ENCODE data around the gene RNF113B. TPM values are rescaled to one million over a fixed set of nuclear protein-coding genes. Genes with fewer than 3 reads are reported as not detected.

Gene RNF113B
- total and polyA plus RNA-seq, 2 of the 13 experiments (the other 11 are each of a cell fraction or from before 2014, with no cell fraction given): not detected

- no peak for TF ChIP-seq RELA (CRISPR knock-in tag; IDR thresholded peaks at IDR 0.05)
- no peak for TF ChIP-seq MED8 (CRISPR knock-in tag; IDR thresholded peaks at IDR 0.05; ENCODE audit: insufficient replicate concordance)
- TF ChIP-seq NONO (IDR thresholded peaks at IDR 0.05): no peak
- TF ChIP-seq NONO (CRISPR knock-in tag; conservative IDR thresholded peaks at IDR 0.05): 0 out of 2 replicates have a peak, but pooled peaks have one; percentile 27
- TF ChIP-seq, protein P1, sequence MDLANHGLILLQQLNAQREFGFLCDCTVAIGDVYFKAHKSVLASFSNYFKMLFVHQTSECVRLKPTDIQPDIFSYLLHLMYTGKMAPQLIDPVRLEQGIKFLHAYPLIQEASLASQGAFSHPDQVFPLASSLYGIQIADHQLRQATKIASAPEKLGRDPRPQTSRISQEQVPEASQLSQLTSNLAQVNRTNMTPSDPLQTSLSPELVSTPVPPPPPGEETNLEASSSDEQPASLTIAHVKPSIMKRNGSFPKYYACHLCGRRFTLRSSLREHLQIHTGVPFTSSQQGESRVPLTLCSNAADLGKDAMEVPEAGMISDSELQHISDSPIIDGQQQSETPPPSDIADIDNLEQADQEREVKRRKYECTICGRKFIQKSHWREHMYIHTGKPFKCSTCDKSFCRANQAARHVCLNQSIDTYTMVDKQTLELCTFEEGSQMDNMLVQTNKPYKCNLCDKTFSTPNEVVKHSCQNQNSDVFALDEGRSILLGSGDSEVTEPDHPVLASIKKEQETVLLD (CRISPR knock-in tag; IDR thresholded peaks at IDR 0.05; ENCODE audit: low read depth): no peak
- no peak for TF ChIP-seq BRD4 (CRISPR knock-in tag; IDR thresholded peaks at IDR 0.05)
- no peak for TF ChIP-seq SCMH1 (CRISPR knock-in tag; IDR thresholded peaks at IDR 0.05; ENCODE audit: borderline replicate concordance)
- TF ChIP-seq SRY (CRISPR knock-in tag; IDR thresholded peaks at IDR 0.05): 0 out of 2 replicates have a peak, but pooled peaks have one; percentile 48
- no peak for TF ChIP-seq SYNCRIP (IDR thresholded peaks at IDR 0.05; ENCODE audit: insufficient read depth, low read depth, low read length)
- peak; percentile 72 for TF ChIP-seq RXRB (CRISPR knock-in tag; IDR thresholded peaks at IDR 0.05; ENCODE audit: borderline replicate concordance)
- 0 out of 2 replicates have a peak, but pooled peaks have one; percentile 26 for TF ChIP-seq GATAD2A (CRISPR knock-in tag; IDR thresholded peaks at IDR 0.05)
- peak; percentile 50; the same call in 1 of the 2 replicates for TF ChIP-seq FOXO1 (CRISPR knock-in tag; IDR thresholded peaks at IDR 0.05)
- TF ChIP-seq HOXA3 (CRISPR knock-in tag; IDR thresholded peaks at IDR 0.05): no peak
- no peak for TF ChIP-seq ZNF792 (CRISPR knock-in tag; IDR thresholded peaks at IDR 0.05)
- peak in 1 of 2 experiments; percentile 24; a peak in 1 of 4 replicates for TF ChIP-seq EP300 (IDR thresholded peaks at IDR 0.05; ENCODE audit: low read depth in 2 of 2, low read length in 2 of 2)
- TF ChIP-seq EP300 (CRISPR knock-in tag; IDR thresholded peaks at IDR 0.05; ENCODE audit: borderline replicate concordance): no peak
- TF ChIP-seq SOX13 (IDR thresholded peaks at IDR 0.05): no peak
- TF ChIP-seq SOX13 (CRISPR knock-in tag; conservative IDR thresholded peaks at IDR 0.05 in 1 of 2, IDR thresholded peaks at IDR 0.05 in 1 of 2): no peak
- peak; percentile 45; the same call in 1 of the 2 replicates for TF ChIP-seq HOMEZ (CRISPR knock-in tag; IDR thresholded peaks at IDR 0.05; ENCODE audit: low read depth)
- TF ChIP-seq GATA4 (IDR thresholded peaks at IDR 0.05; ENCODE audit: borderline replicate concordance, low read depth): no peak
- peak; percentile 26; the same call in 1 of the 2 replicates for TF ChIP-seq AHDC1 (CRISPR knock-in tag; IDR thresholded peaks at IDR 0.05; ENCODE audit: borderline replicate concordance)
These were observed 13.9 kb upstream of the RNF113B start (continued) for GRCh38 chr13:98190889-98191444.
